T-helper 2 cell treated with Interferon-gamma antibody and Interleukin-4, amounts not matched to agents 5 μg/mL and 100 μg/mL, for 36 hours (primary cell): Measurements from ENCODE around the gene SUCO.

ENCODE experiments used
- DNase-seq: peaks from one replicate; pipeline ENCODE4 v3.0.0; 2021; ENCODE audit warnings: low spot score
- H3K27ac Mint-ChIP-seq: one replicate; pipeline ENCODE4 v1.8.0; 2021; ENCODE audit warnings: mild to moderate bottlenecking, mixed read lengths
- H3K27me3 Mint-ChIP-seq: one replicate; pipeline ENCODE4 v1.8.0; 2021; ENCODE audit warnings: low read depth, mixed read lengths
- H3K36me3 Mint-ChIP-seq: one replicate; pipeline ENCODE4 v1.8.0; 2021; ENCODE audit warnings: low read depth, mixed read lengths
- H3K4me1 Mint-ChIP-seq: one replicate; pipeline ENCODE4 v1.8.0; 2021; ENCODE audit warnings: low read depth, mixed read lengths
- H3K4me3 Mint-ChIP-seq: one replicate; pipeline ENCODE4 v1.8.0; 2022; ENCODE audit warnings: mild to moderate bottlenecking, moderate library complexity, mixed read lengths
- H3K9me3 Mint-ChIP-seq: one replicate; pipeline ENCODE4 v1.8.0; 2021; ENCODE audit warnings: mixed read lengths

Gene SUCO

DNA sequence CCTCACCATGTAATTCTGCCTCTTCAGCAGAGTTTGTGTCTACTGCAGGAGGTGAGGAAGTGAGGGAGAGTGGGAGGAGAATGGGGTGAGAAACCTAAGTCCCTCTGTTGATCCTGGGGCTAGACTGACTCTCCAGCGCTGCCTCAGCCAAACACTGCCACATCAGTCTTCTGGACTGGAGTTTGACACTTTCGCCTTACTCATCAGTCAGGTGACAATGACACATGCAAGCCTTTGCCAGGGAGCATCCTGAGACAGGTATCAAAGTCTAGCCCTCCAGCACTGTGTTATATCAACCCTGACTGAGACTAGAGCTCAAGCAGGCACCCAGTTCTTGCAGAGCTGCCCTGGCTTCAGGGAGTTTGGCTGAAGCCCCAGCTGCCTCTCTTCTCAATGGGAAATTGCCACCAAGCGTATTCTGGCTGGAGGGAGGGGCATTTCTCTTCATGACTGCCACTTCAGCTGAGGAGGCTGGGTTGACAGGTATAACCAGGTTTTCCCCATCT, 33.3 kb upstream of the SUCO start:
- DNase-seq: no peak
- Mint-ChIP-seq H3K4me1 (no peaks in the 10 kb centered on the region), H3K36me3 (no peaks in the 10 kb centered on the region), H3K27ac (no peak overlapping the region), H3K4me3 (no peak overlapping the region), H3K27me3 (peaks cover 15% of the 10 kb centered on the region), H3K9me3 (no peaks in the 10 kb centered on the region)

DNA sequence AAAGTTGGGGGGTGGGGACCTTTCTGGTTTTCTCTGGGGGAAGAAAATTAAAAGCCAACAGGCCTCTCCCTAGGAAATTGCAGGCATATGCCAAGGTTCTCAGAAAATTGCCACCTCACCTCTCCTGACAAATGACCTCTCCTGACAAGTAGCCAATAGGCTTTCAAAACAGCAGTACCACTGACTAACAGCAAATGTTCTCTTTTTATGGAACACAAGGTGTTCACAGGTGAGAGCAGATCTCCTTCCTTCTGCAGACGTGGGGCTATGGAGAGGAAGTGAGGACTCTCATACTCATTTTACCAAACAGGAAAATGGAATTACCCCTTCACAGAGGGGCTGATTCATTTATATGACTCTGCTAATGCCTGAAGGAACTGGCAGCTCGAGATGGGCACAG, 32.7 kb upstream of the SUCO start:
- H3K4me3 Mint-ChIP-seq: no peak overlapping the region
- peaks cover 17% of the 10 kb centered on the region for H3K27me3 Mint-ChIP-seq
- DNase-seq: no peak
- no peaks in the 10 kb centered on the region for H3K4me1 Mint-ChIP-seq
- H3K9me3 Mint-ChIP-seq: no peaks in the 10 kb centered on the region
- no peaks in the 10 kb centered on the region for H3K36me3 Mint-ChIP-seq
- no peak overlapping the region for H3K27ac Mint-ChIP-seq

DNA sequence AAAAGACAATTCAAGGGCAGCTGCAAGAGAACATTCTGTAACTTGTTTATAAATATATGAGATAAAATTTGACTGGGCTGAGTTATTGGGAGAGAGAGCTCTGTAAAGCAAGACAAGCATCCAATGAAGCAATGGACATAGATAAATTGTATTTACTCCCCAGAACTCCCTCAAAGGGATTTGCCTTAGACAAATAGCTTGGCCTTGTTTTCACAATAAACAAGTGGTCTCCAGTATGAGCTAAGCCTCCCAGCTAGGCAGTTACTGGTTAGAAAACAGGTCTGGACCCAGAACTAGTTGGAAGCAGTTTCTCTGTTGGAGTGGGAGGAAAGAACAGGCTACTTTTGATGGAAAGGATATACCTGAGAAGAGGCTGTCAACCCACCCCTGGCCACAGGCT, 25.2 kb upstream of the SUCO start:
- H3K27ac Mint-ChIP-seq: no peak overlapping the region
- H3K9me3 Mint-ChIP-seq: no peaks in the 10 kb centered on the region
- no peak for DNase-seq
- no peaks in the 10 kb centered on the region for H3K36me3 Mint-ChIP-seq
- no peak overlapping the region for H3K4me3 Mint-ChIP-seq
- no peaks in the 10 kb centered on the region for H3K4me1 Mint-ChIP-seq
- H3K27me3 Mint-ChIP-seq: peaks cover 24% of the 10 kb centered on the region

DNA sequence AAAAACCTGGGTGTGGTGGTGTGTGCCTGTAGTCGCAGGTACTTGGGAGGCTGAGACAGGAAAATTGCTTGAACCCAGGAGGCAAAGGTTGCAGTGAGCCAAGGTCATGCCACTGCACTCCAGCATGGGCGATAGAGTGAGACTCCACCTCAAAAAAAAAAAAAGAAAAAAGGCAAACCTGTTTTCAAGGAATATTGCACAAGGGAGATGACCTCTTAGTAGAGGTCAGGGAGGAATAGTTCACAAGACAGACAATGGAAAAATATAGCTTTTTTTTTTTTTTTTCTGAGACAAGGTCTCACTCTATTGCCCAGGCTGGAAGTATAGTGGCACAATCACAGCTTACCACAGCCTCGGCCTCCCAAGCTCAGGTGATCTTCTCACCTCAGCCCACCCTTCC, 22.5 kb upstream of the SUCO start:
- Mint-ChIP-seq H3K27me3 (peaks cover 10% of the 10 kb centered on the region), H3K36me3 (no peaks in the 10 kb centered on the region), H3K9me3 (no peaks in the 10 kb centered on the region), H3K4me1 (no peaks in the 10 kb centered on the region), H3K4me3 (no peak overlapping the region), H3K27ac (no peak overlapping the region)
- no peak for DNase-seq

DNA sequence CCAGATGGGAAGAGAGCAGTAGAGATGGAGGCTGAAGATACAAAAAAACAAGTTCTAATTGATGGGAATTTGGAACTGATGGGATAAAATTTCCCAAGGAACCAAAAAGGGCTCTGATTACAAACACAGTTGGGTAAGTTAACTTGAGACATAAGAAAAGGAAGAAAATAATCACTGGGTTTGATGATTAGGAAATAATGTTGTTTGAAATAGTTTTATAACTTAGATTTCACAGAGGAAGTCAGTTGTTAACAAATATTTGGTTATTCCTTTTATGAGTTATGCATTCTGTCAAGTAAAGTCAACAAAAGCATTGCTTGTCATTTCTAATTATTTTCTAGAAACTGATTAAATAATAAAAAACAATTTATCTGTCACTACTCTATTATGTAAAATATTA, 20.4 kb upstream of the SUCO start:
- no peak overlapping the region for H3K4me3 Mint-ChIP-seq
- no peak for DNase-seq
- H3K9me3 Mint-ChIP-seq: no peaks in the 10 kb centered on the region
- H3K4me1 Mint-ChIP-seq: no peaks in the 10 kb centered on the region
- H3K27me3 Mint-ChIP-seq: peaks cover 10% of the 10 kb centered on the region
- H3K27ac Mint-ChIP-seq: no peak overlapping the region
- H3K36me3 Mint-ChIP-seq: no peaks in the 10 kb centered on the region

DNA sequence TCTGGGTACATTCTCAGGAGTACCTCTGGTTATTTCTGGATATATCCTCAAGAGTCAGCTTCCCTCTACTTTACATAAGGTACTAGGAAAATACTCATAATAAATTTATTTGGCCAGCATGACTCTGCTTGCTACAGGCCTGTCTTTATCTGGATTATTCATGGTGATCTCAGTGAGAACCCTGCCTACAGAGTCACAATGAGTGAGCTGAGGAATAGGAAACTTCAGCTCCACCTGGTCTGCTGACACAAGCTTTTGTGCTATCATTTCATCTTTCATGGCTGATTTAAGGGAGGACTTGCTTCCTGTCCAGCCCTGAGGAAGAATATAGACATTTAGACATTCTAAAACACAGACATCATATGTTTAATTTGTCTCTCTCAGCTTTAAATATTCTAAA, 19.5 kb upstream of the SUCO start:
- H3K9me3 Mint-ChIP-seq: no peaks in the 10 kb centered on the region
- no peak overlapping the region for H3K27ac Mint-ChIP-seq
- peaks cover 10% of the 10 kb centered on the region for H3K27me3 Mint-ChIP-seq
- no peak for DNase-seq
- no peaks in the 10 kb centered on the region for H3K4me1 Mint-ChIP-seq
- H3K4me3 Mint-ChIP-seq: no peak overlapping the region
- H3K36me3 Mint-ChIP-seq: no peaks in the 10 kb centered on the region

DNA sequence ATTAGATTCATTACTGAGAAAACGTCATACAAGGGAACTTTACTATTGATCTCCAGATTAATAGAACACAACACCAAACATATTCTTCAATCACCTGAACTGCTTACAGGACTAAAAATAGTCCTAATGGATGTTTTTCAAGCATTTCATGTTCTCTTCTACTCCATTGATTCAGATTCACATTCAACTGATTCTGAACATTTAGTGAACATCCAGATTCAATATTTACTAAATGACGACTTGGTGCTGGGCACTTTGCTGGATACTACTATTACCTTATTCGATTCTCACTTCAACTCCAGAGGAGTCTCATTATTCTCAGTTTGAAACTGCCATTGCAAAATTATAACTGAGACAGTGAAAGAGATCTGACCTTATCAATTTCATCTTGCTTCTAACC, 18.8 kb upstream of the SUCO start:
- H3K9me3 Mint-ChIP-seq: no peaks in the 10 kb centered on the region
- DNase-seq: no peak
- no peak overlapping the region for H3K4me3 Mint-ChIP-seq
- H3K4me1 Mint-ChIP-seq: no peaks in the 10 kb centered on the region
- no peak overlapping the region for H3K27ac Mint-ChIP-seq
- peaks cover 14% of the 10 kb centered on the region for H3K27me3 Mint-ChIP-seq
- H3K36me3 Mint-ChIP-seq: no peaks in the 10 kb centered on the region

DNA sequence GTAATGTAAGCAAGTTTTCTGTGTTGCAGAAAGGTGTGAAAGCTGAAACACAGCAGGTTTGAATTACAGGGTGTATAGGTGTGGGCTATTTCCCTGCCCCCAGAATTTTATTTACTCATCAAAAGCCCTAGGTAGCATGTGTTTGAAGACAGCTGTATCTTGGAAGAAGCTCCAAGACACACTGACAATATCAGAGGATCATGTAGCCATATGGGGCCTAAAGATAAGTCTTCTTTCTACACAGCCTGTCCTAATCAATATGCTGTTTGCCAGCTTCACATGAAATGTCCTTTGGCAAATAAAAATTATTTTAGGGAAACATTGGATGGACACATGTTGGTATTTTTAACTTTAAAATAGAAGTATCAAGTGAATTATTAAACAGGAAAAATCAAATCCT, 17.5 kb upstream of the SUCO start:
- no peaks in the 10 kb centered on the region for H3K4me1 Mint-ChIP-seq
- no peaks in the 10 kb centered on the region for H3K36me3 Mint-ChIP-seq
- H3K27me3 Mint-ChIP-seq: peaks cover 14% of the 10 kb centered on the region
- no peaks in the 10 kb centered on the region for H3K9me3 Mint-ChIP-seq
- DNase-seq: no peak
- H3K4me3 Mint-ChIP-seq: no peak overlapping the region
- no peak overlapping the region for H3K27ac Mint-ChIP-seq

DNA sequence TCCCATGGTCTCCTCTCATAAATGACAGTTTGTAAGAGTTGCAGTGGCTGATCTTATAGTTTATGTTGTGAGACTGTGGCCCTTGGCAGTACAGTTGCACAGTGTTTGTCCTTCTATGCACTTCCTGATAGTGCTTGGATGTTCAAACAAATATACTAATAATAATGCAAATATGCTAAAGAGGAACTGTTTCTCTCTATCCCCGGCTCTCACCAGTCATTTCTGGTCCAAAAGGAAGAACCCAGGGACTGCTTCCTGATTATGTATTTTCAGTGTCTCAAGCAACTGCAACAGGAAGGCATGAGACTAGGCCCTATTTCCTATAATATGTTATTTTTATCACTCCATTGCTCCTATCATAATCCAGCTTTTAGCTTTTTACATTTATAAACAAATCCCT, 17.0 kb upstream of the SUCO start:
- Mint-ChIP-seq H3K36me3 (no peaks in the 10 kb centered on the region), H3K4me1 (no peaks in the 10 kb centered on the region), H3K4me3 (no peak overlapping the region), H3K27ac (no peak overlapping the region), H3K27me3 (peaks cover 15% of the 10 kb centered on the region), H3K9me3 (no peaks in the 10 kb centered on the region)
- no peak for DNase-seq

DNA sequence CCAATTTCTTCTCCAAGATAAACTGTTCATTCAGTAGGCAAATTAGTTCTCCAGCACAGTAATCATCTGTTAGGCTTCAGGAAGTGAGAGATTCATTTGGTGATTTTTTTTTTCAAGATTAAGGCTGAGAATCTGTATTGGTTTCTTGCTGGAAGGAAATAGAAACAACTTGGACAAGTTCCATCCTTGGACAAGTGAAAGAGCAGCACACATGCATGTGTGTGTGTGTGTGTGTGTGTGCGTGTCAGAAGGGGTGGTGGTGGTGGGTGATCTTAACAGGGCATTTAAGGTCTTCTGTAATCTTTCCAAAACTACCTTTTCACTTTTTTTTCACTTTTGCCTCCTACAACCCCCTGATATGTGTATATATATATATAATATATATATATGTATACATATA, 15.9 kb upstream of the SUCO start:
- no peaks in the 10 kb centered on the region for H3K9me3 Mint-ChIP-seq
- no peaks in the 10 kb centered on the region for H3K4me1 Mint-ChIP-seq
- no peak overlapping the region for H3K27ac Mint-ChIP-seq
- no peaks in the 10 kb centered on the region for H3K36me3 Mint-ChIP-seq
- no peak overlapping the region for H3K4me3 Mint-ChIP-seq
- no peak for DNase-seq
- peaks cover 14% of the 10 kb centered on the region for H3K27me3 Mint-ChIP-seq

DNA sequence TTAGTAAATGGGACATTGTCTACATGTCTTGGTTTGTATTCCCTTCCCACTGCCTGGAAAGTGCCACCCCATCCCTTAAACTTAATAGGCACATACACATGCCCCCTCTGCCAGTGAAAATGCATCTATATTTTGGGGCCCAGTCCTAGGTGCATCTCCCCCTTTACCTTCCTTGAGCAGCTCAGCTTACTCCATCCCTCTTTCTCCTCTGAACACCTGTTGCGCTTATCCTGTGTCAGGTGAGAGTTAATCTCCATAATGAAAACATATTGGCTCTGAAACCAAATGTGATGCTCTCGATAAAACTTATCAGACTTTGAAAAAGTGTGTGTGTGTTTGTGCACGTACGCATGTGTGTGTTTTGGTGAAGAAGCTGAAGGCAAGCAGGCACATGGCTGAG, 15.4 kb upstream of the SUCO start:
- Mint-ChIP-seq H3K9me3 (no peaks in the 10 kb centered on the region), H3K27ac (no peak overlapping the region), H3K27me3 (peaks cover 15% of the 10 kb centered on the region), H3K36me3 (no peaks in the 10 kb centered on the region), H3K4me3 (no peak overlapping the region), H3K4me1 (no peaks in the 10 kb centered on the region)
- no peak for DNase-seq

DNA sequence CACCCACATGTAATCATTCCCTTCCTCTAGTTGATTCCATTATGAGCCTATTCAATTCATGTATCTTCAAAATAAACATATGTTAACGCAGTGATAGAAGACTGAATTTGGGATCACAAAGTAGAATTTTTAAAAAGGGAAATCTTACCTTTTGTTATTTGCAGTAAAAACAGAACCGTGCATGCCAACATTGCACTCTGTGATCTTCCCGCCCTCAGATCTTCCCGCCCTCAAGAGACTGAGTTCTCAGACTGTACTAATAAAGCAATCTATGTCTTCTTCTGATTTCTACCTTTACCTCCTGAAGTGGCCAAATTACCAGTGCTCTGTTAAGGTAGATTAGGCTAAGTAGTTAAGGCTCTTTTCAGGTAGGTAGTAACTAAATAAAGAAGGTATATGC, 3.6 kb upstream of the SUCO start:
- Mint-ChIP-seq H3K27me3 (peaks cover 21% of the 10 kb centered on the region), H3K36me3 (peaks cover 3% of the 10 kb centered on the region), H3K27ac (no peak overlapping the region), H3K4me1 (peaks cover 10% of the 10 kb centered on the region), H3K9me3 (no peaks in the 10 kb centered on the region), H3K4me3 (no peak overlapping the region)
- no peak for DNase-seq

DNA sequence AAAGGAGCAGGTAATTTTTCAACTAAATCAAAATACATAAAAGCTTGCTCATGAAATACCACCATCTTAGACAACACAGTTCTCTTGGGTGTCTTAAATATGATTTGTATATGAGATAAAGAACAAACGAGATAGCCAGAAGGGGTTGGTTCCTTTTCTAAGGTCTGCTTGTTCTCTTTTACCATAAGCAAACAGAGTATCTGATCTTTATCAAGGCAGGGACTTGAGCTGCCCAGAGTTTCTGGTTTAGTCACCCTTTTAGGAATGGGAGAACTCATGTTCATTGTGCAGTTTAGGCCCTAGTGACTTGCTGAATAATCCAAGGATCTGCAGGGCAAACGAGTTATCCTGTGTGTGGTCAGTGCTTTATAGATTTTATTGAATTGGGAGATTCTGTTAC, 3.0 kb upstream of the SUCO start:
- Mint-ChIP-seq H3K9me3 (no peaks in the 10 kb centered on the region), H3K4me3 (no peak overlapping the region), H3K4me1 (peaks cover 15% of the 10 kb centered on the region), H3K36me3 (peaks cover 3% of the 10 kb centered on the region), H3K27ac (no peak overlapping the region), H3K27me3 (peaks cover 21% of the 10 kb centered on the region)
- DNase-seq: no peak

DNA sequence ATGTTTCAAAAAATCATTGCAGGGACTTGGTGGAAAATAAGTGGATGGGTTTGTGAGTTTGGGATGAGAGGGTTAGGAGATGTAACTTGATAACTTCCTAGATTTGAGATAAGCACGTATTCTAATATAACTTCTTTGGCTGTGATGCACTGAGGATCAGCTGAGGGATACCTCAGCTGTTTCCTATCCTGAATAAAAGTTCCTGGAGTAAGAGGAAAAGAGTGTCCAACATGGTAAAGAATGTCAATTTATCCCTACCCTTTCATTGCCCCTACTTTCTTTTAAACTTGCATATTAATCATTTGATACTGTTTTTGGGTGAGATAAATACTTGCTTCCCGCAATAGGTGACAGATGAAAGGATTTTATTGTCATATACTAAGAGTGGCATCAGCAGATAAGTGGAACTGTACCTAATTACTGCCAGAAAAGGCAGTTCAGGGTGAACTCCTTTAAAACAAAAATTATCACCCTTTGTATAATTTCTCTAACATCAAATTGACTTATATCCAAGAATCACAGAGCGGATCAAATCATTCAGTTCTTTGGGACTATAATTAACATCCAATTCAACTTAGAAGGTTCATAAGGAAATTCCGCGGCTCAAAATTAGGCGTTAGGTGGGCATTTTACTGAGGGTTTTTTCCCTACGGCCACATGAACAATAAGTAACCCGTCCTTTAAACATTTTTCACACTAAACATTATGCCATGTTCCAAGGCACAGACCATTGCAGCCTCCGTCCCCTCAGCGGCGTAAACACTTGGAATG, 1.4 kb upstream of the SUCO start:
- peak overlapping the region; percentile 99 for H3K27ac Mint-ChIP-seq
- DNase-seq: no peak
- peaks cover 29% of the 10 kb centered on the region for H3K4me1 Mint-ChIP-seq
- no peaks in the 10 kb centered on the region for H3K9me3 Mint-ChIP-seq
- H3K36me3 Mint-ChIP-seq: peaks cover 3% of the 10 kb centered on the region
- H3K4me3 Mint-ChIP-seq: peak overlapping the region; percentile 95
- H3K27me3 Mint-ChIP-seq: peaks cover 18% of the 10 kb centered on the region

DNA sequence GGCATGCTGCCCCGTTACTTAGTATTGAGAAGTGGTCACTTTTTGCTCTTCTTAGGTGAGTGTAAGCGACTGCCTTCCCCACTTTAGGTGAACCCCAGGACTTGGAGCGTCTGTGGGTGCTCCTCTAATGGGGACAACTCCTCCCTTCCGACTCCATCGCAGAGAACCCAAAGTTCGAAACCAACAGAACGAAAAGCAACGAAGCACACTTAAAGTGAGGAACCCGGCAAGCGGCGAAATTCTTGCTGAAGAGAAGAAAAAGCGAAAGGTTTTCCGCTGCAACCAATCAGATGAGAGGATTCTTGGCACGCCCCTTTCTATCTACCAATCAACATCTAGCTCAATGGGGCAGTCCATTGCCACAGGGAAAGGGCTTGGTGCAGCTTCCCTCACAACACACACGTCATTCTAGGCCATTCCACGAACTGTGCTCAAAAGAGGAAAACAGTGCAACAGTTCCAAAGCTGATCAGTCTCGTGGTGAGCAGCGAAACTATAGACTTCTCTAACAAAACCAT, 709 bp upstream of the SUCO start:
- H3K9me3 Mint-ChIP-seq: no peaks in the 10 kb centered on the region
- peak overlapping the region; percentile 95 for H3K4me3 Mint-ChIP-seq
- H3K4me1 Mint-ChIP-seq: peaks cover 31% of the 10 kb centered on the region
- peak; percentile 90 for DNase-seq
- H3K27ac Mint-ChIP-seq: peak overlapping the region; percentile 99
- peaks cover 3% of the 10 kb centered on the region for H3K36me3 Mint-ChIP-seq
- H3K27me3 Mint-ChIP-seq: peaks cover 15% of the 10 kb centered on the region
